Spleen (tissue), 7 donors: ENCODE measurements around the gene DSG3.

Experiments used
- POLR2A ChIP-seq, 3 donors: fragments of 450-650 bp; IDR thresholded peaks; one replicate each; pipeline ENCODE4 v1.5.1; 2017; ENCODE audit warnings: antibody characterized with exemption in 3 of 3, mild to moderate bottlenecking in 1 of 3
- POLR2AphosphoS5 ChIP-seq, 3 donors: sonication (generic); formaldehyde crosslinking; IDR thresholded peaks; one replicate each; pipeline ENCODE4 v1.5.1; 2017; ENCODE audit warnings: antibody characterized with exemption in 3 of 3
- TF ChIP-seq, protein P1 (sequence below), 11 experiments: fragments of 200-600 bp in 7 of 11; fragments of 450-650 bp in 4 of 11; sonication (generic) in 4 of 11; IDR thresholded peaks in 8 of 11; conservative IDR thresholded peaks in 3 of 11; 1 replicate in 7 of 11; 2 replicates in 4 of 11; pipeline versions ENCODE4 v1.4.0 to v1.8.0; 2016 to 2021; ENCODE audit warnings: antibody characterized with exemption in 11 of 11, inconsistent platforms in 4 of 11, mild to moderate bottlenecking in 1 of 11
- donor health status: DM: no; HTN: no; CAD: no; lungs with moderate emphysema.
- donor health status: DM: no; HTN: no; CAD: no.
- donor health status: DM: no; HTN: no; CAD: no.

DNA sequence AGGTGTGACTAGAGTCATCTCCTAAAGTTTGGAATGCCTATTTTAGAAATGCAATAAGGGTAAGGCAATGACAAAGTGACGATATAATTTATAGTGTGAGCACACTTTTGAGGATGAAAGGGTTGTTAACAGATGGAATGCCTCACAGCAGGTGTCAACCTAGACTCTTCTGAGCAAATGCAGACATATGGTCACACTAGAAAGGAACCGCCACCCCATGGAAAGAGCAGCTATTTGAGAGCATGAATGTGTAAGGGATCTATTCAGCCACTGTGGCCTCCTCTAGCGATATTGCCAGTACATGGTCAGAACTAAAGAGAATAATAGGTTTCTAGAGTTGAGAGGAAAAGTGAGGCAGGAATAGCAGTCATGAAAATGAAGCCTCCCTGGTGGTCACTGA, 68.9 kb downstream of the DSG3 start:
- TF ChIP-seq, protein P1, sequence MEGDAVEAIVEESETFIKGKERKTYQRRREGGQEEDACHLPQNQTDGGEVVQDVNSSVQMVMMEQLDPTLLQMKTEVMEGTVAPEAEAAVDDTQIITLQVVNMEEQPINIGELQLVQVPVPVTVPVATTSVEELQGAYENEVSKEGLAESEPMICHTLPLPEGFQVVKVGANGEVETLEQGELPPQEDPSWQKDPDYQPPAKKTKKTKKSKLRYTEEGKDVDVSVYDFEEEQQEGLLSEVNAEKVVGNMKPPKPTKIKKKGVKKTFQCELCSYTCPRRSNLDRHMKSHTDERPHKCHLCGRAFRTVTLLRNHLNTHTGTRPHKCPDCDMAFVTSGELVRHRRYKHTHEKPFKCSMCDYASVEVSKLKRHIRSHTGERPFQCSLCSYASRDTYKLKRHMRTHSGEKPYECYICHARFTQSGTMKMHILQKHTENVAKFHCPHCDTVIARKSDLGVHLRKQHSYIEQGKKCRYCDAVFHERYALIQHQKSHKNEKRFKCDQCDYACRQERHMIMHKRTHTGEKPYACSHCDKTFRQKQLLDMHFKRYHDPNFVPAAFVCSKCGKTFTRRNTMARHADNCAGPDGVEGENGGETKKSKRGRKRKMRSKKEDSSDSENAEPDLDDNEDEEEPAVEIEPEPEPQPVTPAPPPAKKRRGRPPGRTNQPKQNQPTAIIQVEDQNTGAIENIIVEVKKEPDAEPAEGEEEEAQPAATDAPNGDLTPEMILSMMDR (IDR thresholded peaks at IDR 0.05 in 8 of 11, conservative IDR thresholded peaks at IDR 0.05 in 3 of 11): no peak
- TF ChIP-seq POLR2A (IDR thresholded peaks at IDR 0.05): no peak
- no peak for TF ChIP-seq POLR2AphosphoS5 (IDR thresholded peaks at IDR 0.05)
